SK-N-SH (cell line): ENCODE results near the gene C14orf180. TPM values are rescaled to one million over a fixed set of nuclear protein-coding genes. Genes with fewer than 3 reads are reported as not detected.

Experiments used
- CTCF ChIA-PET: fragments of 300-600, 350-600 bp; formaldehyde crosslinking; extraction: SDS; loops from one replicate; lab custom pipeline; 2021; lab: Yijun Ruan, JAX
- POLR2A ChIA-PET: fragments of 350-600 bp; sonication (Branson Sonifier 250); formaldehyde crosslinking; extraction: SDS; loops from one replicate; lab custom pipeline; 2020; ENCODE audit warnings: antibody characterized with exemption, inconsistent platforms; lab: Yijun Ruan, JAX
- DNase-seq: peaks from one replicate; pipeline ENCODE4 v3.0.0; 2012
- H2AFZ ChIP-seq: fragments of 200-600 bp; sonication (generic); 2 replicates; pipeline ENCODE4 v1.8.1; 2016; ENCODE audit warnings: antibody characterized with exemption, mild to moderate bottlenecking, low read depth
- H3F3A ChIP-seq: fragments of 200-600 bp; sonication (generic); replicated peaks from 2 replicates; pipeline ENCODE3; 2016; ENCODE audit warnings: antibody characterized with exemption, mild to moderate bottlenecking; ENCODE audit not compliant: insufficient read depth
- H3K27ac ChIP-seq, 2 experiments: fragments of 200-500 bp in 1 of 2; fragments of 200-600 bp in 1 of 2; sonication (Bioruptor generic) in 1 of 2; sonication (generic), shearing (Covaris generic) in 1 of 2; 2 replicates each; pipeline versions ENCODE4 v1.5.1 to v1.6.1; 2014 to 2016; ENCODE audit warnings: low read depth in 2 of 2, inconsistent platforms in 1 of 2, low read length in 1 of 2, mild to moderate bottlenecking in 1 of 2, mixed read lengths in 1 of 2
- H3K27me3 ChIP-seq: fragments of 200-600 bp; sonication (generic), shearing (Covaris generic); 2 replicates; pipeline ENCODE4 v1.6.1; 2016; ENCODE audit warnings: mixed run types; ENCODE audit not compliant: insufficient read depth
- H3K36me3 ChIP-seq, 2 experiments: fragments of 200-500 bp in 1 of 2; fragments of 200-600 bp in 1 of 2; sonication (Bioruptor generic) in 1 of 2; sonication (generic) in 1 of 2; replicated peaks in 1 of 2; 2 replicates each; pipeline versions ENCODE3 to v1.5.1; 2014 to 2016; ENCODE audit warnings: low read length in 1 of 2, mild to moderate bottlenecking in 1 of 2; ENCODE audit not compliant: insufficient read depth in 2 of 2, control insufficient read depth in 1 of 2
- H3K4me1 ChIP-seq, 2 experiments: fragments of 200-500 bp in 1 of 2; fragments of 200-600 bp in 1 of 2; sonication (Bioruptor generic) in 1 of 2; sonication (generic), shearing (Covaris generic) in 1 of 2; 2 replicates each; pipeline versions ENCODE4 v1.5.1 to v1.6.1; 2014 to 2016; ENCODE audit warnings: low read depth in 1 of 2, low read length in 1 of 2, mixed run types in 1 of 2; ENCODE audit not compliant: insufficient read depth in 2 of 2, control insufficient read depth in 1 of 2
- H3K4me2 ChIP-seq: fragments of 200-600 bp; sonication (generic), shearing (Covaris generic); 2 replicates; pipeline ENCODE4 v1.6.1; 2017; ENCODE audit warnings: mixed run types
- H3K4me3 ChIP-seq, 2 experiments: fragments of 200-500 bp in 1 of 2; fragments of 200-600 bp in 1 of 2; sonication (Bioruptor generic) in 1 of 2; sonication (generic), shearing (Covaris generic) in 1 of 2; 2 replicates each; pipeline versions ENCODE4 v1.5.1 to v1.8.1; 2014 to 2016; ENCODE audit warnings: low read depth in 2 of 2, inconsistent platforms in 1 of 2, low read length in 1 of 2, mild to moderate bottlenecking in 1 of 2, mixed read lengths in 1 of 2, moderate library complexity in 1 of 2
- H3K79me2 ChIP-seq: fragments of 200-600 bp; sonication (generic); 2 replicates; pipeline ENCODE4 v1.8.1; 2017; ENCODE audit warnings: mild to moderate bottlenecking; ENCODE audit not compliant: insufficient read depth
- H3K9ac ChIP-seq: fragments of 200-600 bp; sonication (generic); 2 replicates; pipeline ENCODE4 v1.6.1; 2017; ENCODE audit warnings: mixed run types
- H3K9me2 ChIP-seq: fragments of 200-600 bp; sonication (generic); 2 replicates; pipeline ENCODE4 v1.6.1; 2017; ENCODE audit warnings: mixed run types
- H3K9me3 ChIP-seq: fragments of 200-600 bp; sonication (generic); 2 replicates; pipeline ENCODE4 v1.6.1; 2017; ENCODE audit warnings: mixed run types, mild to moderate bottlenecking, moderate library complexity
- H4K20me1 ChIP-seq: fragments of 200-600 bp; sonication (generic); 2 replicates; pipeline ENCODE4 v1.6.1; 2017; ENCODE audit warnings: mild to moderate bottlenecking, mixed run types; ENCODE audit not compliant: insufficient read depth
- CHD2 ChIP-seq: fragments of 150-350 bp; IDR thresholded peaks from 2 replicates; pipeline ENCODE4 v1.6.1; 2018; ENCODE audit warnings: low read length; ENCODE audit not compliant: partially characterized antibody
- EZH2phosphoT487 ChIP-seq: fragments of 200-600 bp; sonication (generic); IDR thresholded peaks from 2 replicates; pipeline ENCODE4 v1.6.1; 2017; ENCODE audit warnings: low read depth, mixed run types, mild to moderate bottlenecking, antibody characterized with exemption, moderate library complexity, borderline replicate concordance
- GABPA ChIP-seq: IDR thresholded peaks from 2 replicates; pipeline ENCODE4 v1.4.0; 2012; ENCODE audit warnings: low read depth, mild to moderate bottlenecking
- GATA2 ChIP-seq: sonication (generic); formaldehyde crosslinking; IDR thresholded peaks from 2 replicates; pipeline ENCODE4 v1.5.0; 2020; ENCODE audit warnings: mild to moderate bottlenecking, missing genetic modification reagents
- NFIC ChIP-seq: IDR thresholded peaks from 2 replicates; pipeline ENCODE4 v1.4.0; 2012; ENCODE audit warnings: borderline replicate concordance
- RAD21 ChIP-seq: IDR thresholded peaks from 2 replicates; pipeline ENCODE4 v1.6.1; 2012; ENCODE audit warnings: mild to moderate bottlenecking, low read length
- RCOR1 ChIP-seq: fragments of 150-350 bp; IDR thresholded peaks from 2 replicates; pipeline ENCODE4 v1.6.1; 2017; ENCODE audit warnings: antibody characterized with exemption, low read length
- RFX5 ChIP-seq: IDR thresholded peaks from 2 replicates; pipeline ENCODE4 v1.6.1; 2012; ENCODE audit warnings: mild to moderate bottlenecking, improper control_type of control experiment, low read length
- USF2 ChIP-seq: fragments of 150-350 bp; IDR thresholded peaks from 2 replicates; pipeline ENCODE4 v1.6.1; 2017; ENCODE audit warnings: antibody characterized with exemption, low read length, low read depth, borderline replicate concordance
- YY1 ChIP-seq: IDR thresholded peaks from 2 replicates; pipeline ENCODE4 v1.4.0; 2012; ENCODE audit warnings: low read depth, mild to moderate bottlenecking
- ZBTB33 ChIP-seq: IDR thresholded peaks from 2 replicates; pipeline ENCODE4 v1.4.0; 2012; ENCODE audit warnings: low read depth, borderline replicate concordance
- WGBS: methylation state at CpG from one replicate; pipeline ENCODE4 v1.1.6; 2017; ENCODE audit warnings: low lambda C conversion rate; 5-methylcytosine and 5-hydroxymethylcytosine counted together
- polyA plus RNA-seq, 3 experiments: library from polyadenylated mRNA; depleted of rRNA; stranded (reverse); fragments of >200 nt; gene quantifications; 2 replicates each; pipeline ENCODE4 v1.2.3, GENCODE V29; 2012

C14orf180 gene
- polyA plus RNA-seq, 1 of the 3 experiments (the other 2 are of a cell fraction), result not detected

- WGBS, result 78% methylated on average over 6 of the region's 12 CpGs
- no peaks in the 10 kb centered on the region for H3K9me2 ChIP-seq
- TF ChIP-seq CHD2 (no peak), GATA2 (CRISPR knock-in tag) (no peak), RFX5 (no peak), RCOR1 (no peak), YY1 (no peak), EZH2phosphoT487 (no peak), USF2 (no peak), GABPA (no peak), NFIC (no peak), RAD21 (no peak)
- no peak overlapping the region for H3K9ac ChIP-seq
- H3K4me2 ChIP-seq, result no peak overlapping the region
- H3K36me3 ChIP-seq, result no peaks in the 10 kb centered on the region
- peaks cover 0 to 83% of the 10 kb centered on the region in 2 experiments; a peak in 2 of 4 replicates for H3K4me1 ChIP-seq
- no peak overlapping the region for H3K4me3 ChIP-seq
- DNase-seq, result no peak
- no peak overlapping the region for H2AFZ ChIP-seq
- no peaks in the 10 kb centered on the region for H3F3A ChIP-seq
- H3K27me3 ChIP-seq, result no peaks in the 10 kb centered on the region
- POLR2A ChIA-PET, result no interaction called here
- CTCF ChIA-PET, result interaction anchor here (1.1 kb wide), 1 partner anchor 13 kb away, joined by 3 read pairs; no protein-coding TSS in a partner anchor
- no peaks in the 10 kb centered on the region for H4K20me1 ChIP-seq
- peak overlapping the region in 1 of 2 experiments; percentile 70; a peak in 2 of 4 replicates for H3K27ac ChIP-seq
- no peaks in the 10 kb centered on the region for H3K9me3 ChIP-seq
- no peaks in the 10 kb centered on the region for H3K79me2 ChIP-seq
Observed at GRCh38 chr14:104598910-104599273, 19.3 kb downstream of the C14orf180 start.

GRCh38 chr14:104599446-104599845 is 19.9 kb downstream of the C14orf180 start:
- DNase-seq, result no peak
- TF ChIP-seq ZBTB33, result no peak
- Histone ChIP-seq H3K9ac (no peak overlapping the region), H4K20me1 (no peaks in the 10 kb centered on the region), H3K4me3 (no peak overlapping the region), H3F3A (no peaks in the 10 kb centered on the region), H3K79me2 (no peaks in the 10 kb centered on the region), H3K27me3 (no peaks in the 10 kb centered on the region), H3K9me2 (no peaks in the 10 kb centered on the region), H3K9me3 (no peaks in the 10 kb centered on the region), H2AFZ (no peak overlapping the region), H3K4me1 (peaks cover 0 to 83% of the 10 kb centered on the region in 2 experiments; a peak in 2 of 4 replicates), H3K36me3 (no peaks in the 10 kb centered on the region), H3K27ac (peak overlapping the region in 1 of 2 experiments; percentile 90; a peak in 2 of 4 replicates), H3K4me2 (no peak overlapping the region)
- 79% methylated on average over 7 of the region's 7 CpGs for WGBS
- CTCF ChIA-PET, result interaction anchor here (1.1 to 2.2 kb wide), 2 partner anchors 12 to 35 kb away, joined by 3 to 12 read pairs; no protein-coding TSS in a partner anchor
- POLR2A ChIA-PET, result no interaction called here
